ENCODE data around the gene BCAS3. TPM values are rescaled to one million over a fixed set of nuclear protein-coding genes. Genes with fewer than 3 reads are reported as not detected.
A peak's percentile ranks its signal among the peaks of the same experiment; 100 is the strongest.

BCAS3 gene
- total and polyA plus RNA-seq, 11 donors = 4.5 to 23.5 (median 17.9) TPM

- H3K4me3 ChIP-seq = no peak overlapping the region
- H3K36me3 ChIP-seq = no peaks in the 10 kb centered on the region
- DNase-seq = no peak
- intact Hi-C loops (cut with DNase I) = loop anchor here in 2 of 10 donors (5.0 kb wide), 2 partner anchors 114 to 119 kb away; no protein-coding TSS in a partner anchor
- H3K4me1 ChIP-seq = peaks cover 0 to 33% (median 10%) of the 10 kb centered on the region in 12 donors
- H3K27me3 ChIP-seq = no peaks in the 10 kb centered on the region
- peak overlapping the region in 9 of 12 donors; percentile 13 to 67 (median 23) for H3K27ac ChIP-seq
- ATAC-seq = no peak
- WGBS, 4 donors = 73 to 78% (median 75%) methylated on average over 11 of the region's 11 CpGs
- TF ChIP-seq CTCF (IDR thresholded peaks at IDR 0.05) (no peak), POLR2A (IDR thresholded peaks at IDR 0.05) (no peak)
- H3K9me3 ChIP-seq = no peaks in the 10 kb centered on the region
These were observed 449.0 kb downstream of the BCAS3 start for GRCh38 chr17:61126473-61127249.

DNA sequence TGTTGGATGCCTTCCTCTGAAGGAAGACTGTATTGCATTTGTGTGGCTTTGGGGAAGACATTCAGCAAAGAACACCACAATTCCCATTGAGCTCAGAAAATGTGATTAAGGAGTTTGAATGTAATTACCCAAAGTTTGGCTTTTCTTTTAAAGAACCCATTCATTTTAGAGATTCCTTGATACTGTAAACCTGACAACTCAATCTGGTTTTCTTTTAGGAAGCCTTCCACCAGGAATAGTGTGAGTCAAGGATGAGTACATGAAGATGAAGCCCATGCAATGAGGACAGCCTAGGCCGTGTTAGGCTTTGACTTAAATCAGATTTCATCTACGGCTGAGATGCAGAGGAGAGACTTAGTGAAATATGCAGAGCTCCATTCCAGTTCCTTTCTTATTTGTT, 450.3 kb downstream of the BCAS3 start:
- H3K27me3 ChIP-seq = no peaks in the 10 kb centered on the region
- TF ChIP-seq CTCF (IDR thresholded peaks at IDR 0.05) = no peak
- no peak for TF ChIP-seq POLR2A (IDR thresholded peaks at IDR 0.05)
- peak overlapping the region in 10 of 12 donors; percentile 5 to 69 (median 53) for H3K27ac ChIP-seq
- WGBS, 4 donors = 70 to 93% (median 82%) methylated on average over 2 of the region's 2 CpGs
- DNase-seq (no peak), ATAC-seq (no peak)
- H3K9me3 ChIP-seq = no peaks in the 10 kb centered on the region
- H3K4me3 ChIP-seq = no peak overlapping the region
- peaks cover 0 to 33% (median 10%) of the 10 kb centered on the region in 12 donors for H3K4me1 ChIP-seq
- intact Hi-C loops (cut with DNase I) = loop anchor here in 2 of 10 donors (5.0 kb wide), 2 partner anchors 116 to 121 kb away; no protein-coding TSS in a partner anchor
- no peaks in the 10 kb centered on the region for H3K36me3 ChIP-seq

DNA sequence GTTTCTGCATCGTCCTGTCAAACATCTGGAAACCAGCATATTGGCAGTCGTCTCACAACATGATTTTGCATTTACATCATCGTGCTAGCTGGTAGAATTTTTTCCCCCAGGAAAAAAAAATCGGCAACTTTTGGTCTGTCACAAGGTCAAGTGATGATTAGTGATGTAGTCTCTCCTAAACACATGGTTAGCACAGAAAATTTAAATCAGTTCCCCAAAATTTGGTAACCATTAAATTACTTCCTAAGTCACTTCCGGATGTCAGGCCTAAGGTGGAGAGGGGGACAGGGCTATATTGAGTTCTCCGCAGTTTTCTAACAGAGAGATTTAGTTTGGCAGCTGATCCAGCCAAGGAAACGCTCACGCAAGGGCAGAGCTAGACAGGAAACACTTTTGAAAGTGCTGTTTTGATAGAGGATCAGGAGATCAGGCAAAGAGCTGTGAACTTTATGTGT, 451.0 kb downstream of the BCAS3 start:
- peak overlapping the region in 10 of 12 donors; percentile 40 to 69 (median 57) for H3K27ac ChIP-seq
- H3K4me1 ChIP-seq = peaks cover 0 to 33% (median 10%) of the 10 kb centered on the region in 12 donors
- intact Hi-C loops (cut with DNase I) = loop anchor here in 2 of 10 donors (5.0 kb wide), 2 partner anchors 116 to 121 kb away; no protein-coding TSS in a partner anchor

More for the DNA sequence above, 451.0 kb downstream of the BCAS3 start:
- DNase-seq (peak in 3 of 5 donors; percentile 15 to 25 (median 23)), ATAC-seq (peak in 3 of 4 donors; percentile 49 to 72 (median 69))
- no peaks in the 10 kb centered on the region for H3K36me3 ChIP-seq
- H3K9me3 ChIP-seq = no peaks in the 10 kb centered on the region
- H3K4me3 ChIP-seq = no peak overlapping the region
- no peaks in the 10 kb centered on the region for H3K27me3 ChIP-seq
- no peak for TF ChIP-seq POLR2A (IDR thresholded peaks at IDR 0.05)
- TF ChIP-seq CTCF (IDR thresholded peaks at IDR 0.05) = no peak
- WGBS, 4 donors = 35 to 46% (median 41%) methylated on average over 8 of the region's 8 CpGs

Measured in heart left ventricle (tissue), 16 donors.